HG03439 (cell line): ENCODE results near the gene DUSP1.
"Not testable (repeated sequence)": the region's sequence is repeated elsewhere in the genome, so short reads cannot be mapped to it uniquely, and the experiment has no call there.

Source experiments
- ATAC-seq: cut with Tn5 transposase; IDR thresholded peaks from one replicate; pipeline ENCODE4 v1.9.1; 2021; ENCODE audit warnings: mild to moderate bottlenecking, moderate library complexity; ENCODE audit not compliant: unreplicated experiment

The DUSP1 gene

GRCh38 chr5:172798422-172799215 lies 27.6 kb upstream of the DUSP1 start:
- ATAC-seq = no peak

DNA sequence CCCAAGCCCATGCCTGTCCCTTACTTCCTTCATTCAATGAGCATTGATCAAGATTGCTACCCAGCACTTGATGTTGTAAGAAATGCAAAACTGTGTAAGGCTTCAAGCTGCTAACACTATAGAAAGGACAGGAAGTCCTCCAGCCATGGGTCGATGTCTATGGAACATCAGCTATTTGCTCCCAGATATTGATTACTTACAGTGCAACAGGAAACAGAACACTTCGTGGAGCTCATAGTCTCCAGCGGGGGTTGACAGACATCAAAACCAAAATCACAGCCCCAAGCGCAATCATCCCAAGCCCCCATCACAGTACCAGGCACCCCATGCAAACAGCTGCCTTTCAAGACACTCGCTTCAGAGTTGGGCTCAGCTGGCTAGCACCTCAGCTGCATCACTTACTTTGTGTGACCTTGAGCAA lies 26.8 kb upstream of the DUSP1 start:
- no peak for ATAC-seq

DNA sequence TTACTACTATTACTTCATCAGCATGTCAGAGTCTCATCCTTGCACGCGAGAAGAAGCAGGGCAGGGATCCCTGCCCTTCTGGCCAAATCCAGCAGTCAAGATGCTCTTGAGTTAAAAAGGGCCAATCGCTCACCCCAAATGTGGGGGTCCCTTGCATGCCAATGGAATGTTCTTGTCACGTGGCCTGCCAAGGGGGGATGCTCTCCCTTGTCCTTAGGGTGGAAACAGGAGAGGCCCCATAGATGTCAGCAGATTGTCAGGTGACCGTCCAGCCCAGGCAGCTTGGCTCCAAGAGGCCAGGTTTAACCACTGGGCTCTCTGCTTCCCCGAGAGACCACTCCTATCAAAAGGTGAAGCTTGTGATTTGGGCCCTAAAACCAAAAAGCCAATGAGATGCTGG lies 25.3 kb upstream of the DUSP1 start:
- ATAC-seq = no peak

DNA sequence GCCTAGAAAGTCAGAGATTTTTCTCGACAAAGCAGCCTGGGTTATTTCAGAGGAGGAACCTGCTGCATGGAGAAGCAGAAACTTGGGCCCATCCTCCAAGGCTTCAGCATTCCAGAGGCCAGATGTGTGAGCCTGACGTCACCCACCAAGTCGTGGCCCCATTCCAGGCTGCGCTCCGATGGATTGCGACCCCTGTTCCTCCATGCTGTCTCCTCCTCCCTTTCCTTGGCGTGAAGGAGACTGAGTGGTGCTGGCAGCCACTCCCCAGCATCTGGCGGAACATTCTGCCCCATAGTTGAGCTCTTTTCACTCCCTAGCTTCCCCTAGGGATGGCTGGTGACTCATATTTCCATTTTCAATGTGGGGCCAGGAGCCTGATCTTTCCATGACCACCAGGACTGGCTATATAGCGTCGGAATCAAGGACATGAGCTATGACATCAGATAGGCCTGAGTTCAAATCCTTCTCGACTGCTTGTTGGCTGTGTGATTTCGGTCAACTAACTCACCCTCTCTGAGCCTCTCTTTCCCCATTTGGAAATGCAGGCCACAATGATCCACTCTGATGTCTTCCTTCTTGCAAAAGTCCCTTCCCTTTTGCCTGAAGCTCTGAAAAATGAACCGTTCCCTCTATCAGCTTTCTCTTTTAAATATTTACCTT lies 24.5 kb upstream of the DUSP1 start:
- no peak for ATAC-seq

- no peak for ATAC-seq
These were observed 22.8 kb upstream of the DUSP1 start for GRCh38 chr5:172793577-172794488.

DNA sequence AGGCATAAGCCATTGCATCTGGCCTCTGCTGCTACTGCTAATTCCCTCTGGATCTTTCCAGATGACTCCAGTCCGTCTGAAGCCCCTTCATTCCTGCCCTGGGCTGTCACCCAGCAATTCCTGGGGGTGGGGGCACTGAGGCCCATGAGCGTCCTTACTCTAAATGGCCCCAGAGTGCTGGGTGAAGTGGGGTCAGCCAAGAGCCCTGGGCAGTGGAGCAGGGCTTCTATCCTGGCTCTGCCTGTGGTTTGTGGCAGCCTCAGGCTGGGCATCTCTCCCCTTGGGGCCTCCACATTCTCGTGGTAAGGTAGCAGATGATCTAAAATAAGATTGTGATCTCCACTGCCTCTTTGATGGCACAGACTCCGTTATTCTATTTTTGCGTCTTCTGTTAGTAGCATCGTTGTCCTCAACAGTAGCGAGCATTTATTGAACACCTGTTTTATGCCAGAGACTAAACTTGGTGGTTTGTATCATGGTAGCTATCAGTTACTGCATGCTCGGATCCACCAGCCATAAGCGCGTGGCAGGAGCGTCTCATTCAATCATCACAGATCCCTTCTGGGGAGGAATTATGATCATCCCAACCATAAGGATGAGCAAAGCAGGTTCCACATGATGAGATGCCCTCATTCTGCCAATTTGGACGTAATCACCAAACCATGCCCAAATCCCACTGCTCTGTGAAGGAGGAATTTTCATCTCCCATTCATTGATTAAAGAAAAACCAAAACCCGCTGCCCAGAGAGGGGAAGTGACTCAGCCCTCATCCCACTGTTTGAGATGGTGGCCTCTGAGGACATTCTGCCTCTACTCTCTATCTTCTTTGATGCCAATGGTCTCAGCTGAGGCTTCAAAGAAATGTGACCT lies 21.9 kb upstream of the DUSP1 start:
- no peak for ATAC-seq

GRCh38 chr5:172791726-172792445 lies 20.9 kb upstream of the DUSP1 start:
- ATAC-seq = no peak

- no peak for ATAC-seq
These were observed 20.3 kb upstream of the DUSP1 start for GRCh38 chr5:172791286-172791685.

DNA sequence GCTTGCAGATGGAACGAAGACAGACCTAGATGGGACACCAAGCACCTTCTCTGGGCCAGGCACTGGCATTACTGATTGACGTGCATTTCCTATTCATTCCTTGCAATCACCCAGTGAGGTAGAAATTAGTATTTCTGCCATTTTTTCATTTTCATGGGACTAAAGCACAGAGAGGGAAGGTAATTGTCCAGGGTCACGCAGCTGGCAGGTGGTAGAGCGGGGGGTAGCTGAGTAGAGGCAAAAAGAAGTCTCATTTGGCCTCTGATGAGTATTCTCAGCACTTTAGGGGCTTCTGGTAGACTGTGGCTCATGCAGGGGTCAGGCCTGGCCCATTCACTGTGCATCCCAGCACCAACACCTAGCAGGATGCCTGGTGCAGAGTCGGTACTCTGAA lies 19.5 kb upstream of the DUSP1 start:
- ATAC-seq = no peak

DNA sequence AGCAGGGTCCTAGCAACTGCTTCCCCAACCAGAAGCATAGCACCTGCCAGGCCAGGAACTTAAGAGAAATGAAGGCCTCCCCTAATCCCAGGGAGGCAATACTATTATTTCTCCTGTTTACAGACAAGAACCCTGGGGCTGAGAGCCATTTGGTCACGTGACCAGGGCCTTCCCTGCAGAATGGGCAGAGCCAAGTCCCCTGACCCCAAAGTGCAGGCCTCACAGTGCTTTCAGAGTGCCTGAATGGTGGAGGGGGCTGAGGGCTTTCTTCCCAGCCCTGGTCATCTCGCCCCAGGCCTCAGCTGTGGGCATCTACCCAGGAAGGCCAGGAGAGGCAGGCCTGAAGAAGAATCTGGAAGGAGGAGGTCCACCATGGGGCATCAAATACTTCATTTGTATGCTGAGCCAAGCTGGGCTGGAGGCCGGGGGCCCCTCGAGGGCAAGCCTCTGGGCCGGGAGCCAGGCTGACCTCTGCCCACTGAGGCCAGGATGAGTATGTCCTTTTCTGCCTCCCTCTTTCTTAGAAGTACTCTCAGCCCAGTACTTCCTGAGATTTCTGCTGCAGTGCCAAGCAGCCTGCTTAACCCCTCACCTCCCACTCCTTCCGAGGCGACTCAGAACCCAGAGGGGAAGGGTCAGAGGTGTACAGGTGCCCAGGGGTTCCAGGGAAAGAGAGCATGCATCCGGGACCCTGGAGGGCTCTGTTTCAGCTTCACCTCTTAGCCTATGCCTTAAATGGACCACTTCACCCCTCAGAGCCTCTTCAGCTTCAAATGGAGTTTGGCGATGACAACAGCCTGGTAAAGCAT lies 18.9 kb upstream of the DUSP1 start:
- no peak for ATAC-seq

DNA sequence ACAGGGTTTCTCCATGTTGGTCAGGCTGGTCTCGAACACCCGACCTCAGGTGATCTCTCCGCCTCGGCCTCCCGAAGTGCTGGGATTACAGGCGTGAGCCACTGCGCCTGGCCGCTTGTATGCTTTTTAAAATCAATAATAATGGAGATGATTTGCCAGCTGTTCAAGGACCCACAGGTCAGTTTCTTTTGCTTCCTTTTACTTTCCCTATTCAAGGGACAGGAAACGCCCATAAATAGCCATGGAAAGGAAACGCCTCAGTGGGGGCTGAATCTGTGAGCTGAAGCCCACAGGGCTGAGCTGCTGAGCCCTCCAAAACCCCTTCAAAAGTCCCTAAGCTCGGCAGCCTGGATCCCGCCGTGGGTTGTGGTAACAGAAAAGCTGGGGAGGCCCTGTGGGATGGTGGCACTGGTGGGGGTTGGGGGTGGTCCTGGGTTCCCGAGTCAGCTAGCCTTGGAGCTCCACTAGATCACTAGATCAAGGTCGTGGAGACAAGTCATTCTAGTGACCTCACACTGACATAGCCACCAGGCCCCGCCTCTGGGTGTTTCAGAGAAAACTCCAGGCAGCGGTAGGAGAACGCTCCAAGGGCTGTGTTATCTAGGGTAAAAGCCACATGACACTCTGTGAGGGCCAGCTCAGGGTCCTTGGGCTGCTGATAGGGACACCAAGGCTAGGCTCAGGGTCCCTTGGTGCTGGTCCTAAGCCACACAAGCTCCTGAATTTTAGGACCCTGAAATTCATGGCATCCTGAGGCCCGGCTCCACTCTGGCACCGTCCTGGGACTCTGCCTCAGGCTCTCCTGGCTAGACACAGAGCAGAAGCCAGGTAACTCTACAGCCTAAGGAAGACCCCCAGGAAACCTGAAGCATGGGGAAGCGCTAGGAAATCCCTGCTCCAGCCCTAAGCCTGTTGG lies 18.0 kb upstream of the DUSP1 start:
- no peak for ATAC-seq

DNA sequence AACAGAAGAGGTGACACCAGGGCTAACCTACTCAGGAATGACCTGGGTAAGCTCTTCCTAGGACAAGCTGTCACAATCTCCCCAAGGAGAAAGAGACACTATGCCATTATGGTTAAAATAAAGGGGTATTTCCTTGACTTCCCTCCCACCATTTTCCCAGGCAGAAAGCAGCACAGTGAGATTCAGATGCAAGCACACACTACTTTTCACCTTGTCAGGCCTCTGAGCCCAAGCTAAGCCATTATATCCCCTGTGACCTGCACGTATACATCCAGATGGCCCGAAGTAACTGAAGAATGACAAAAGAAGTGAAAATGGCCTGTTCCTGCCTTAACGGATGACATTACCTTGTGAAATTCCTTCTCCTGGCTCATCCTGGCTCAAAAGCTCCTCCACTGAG lies 16.5 kb upstream of the DUSP1 start:
- not testable (repeated sequence) for ATAC-seq

- ATAC-seq = no peak
These were observed 15.9 kb upstream of the DUSP1 start for GRCh38 chr5:172786736-172787462.

DNA sequence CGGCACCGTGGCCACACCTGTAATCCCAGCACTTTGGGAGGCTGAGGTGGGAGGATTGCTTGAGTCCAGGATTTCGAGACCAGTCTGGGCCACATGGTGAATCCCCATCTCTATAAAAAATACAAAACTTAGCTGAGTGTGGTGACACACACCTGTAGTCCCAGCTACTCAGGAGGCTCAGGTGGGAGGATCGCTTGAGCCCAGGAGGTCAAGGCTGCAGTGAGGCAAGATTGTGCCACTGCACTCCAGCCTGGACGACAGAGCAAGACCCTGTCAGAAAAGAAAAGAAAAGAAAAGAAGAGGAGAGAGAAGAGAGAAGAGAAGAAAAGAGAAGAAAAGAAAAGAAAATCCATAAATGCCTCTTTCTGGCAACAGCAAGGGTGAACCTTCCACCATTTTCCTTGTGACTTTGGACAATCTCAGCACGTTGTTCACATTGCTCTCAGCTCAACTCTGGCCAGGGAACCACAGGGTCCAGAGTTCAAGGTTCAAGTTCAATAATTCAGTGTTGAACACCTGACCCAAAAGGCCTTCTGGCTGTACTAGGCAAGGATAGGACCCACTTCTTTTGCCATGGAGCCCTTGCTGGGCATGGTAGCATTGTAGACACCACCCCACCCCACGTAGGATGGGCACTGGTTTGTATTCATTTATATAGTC lies 14.6 kb upstream of the DUSP1 start:
- no peak for ATAC-seq

DNA sequence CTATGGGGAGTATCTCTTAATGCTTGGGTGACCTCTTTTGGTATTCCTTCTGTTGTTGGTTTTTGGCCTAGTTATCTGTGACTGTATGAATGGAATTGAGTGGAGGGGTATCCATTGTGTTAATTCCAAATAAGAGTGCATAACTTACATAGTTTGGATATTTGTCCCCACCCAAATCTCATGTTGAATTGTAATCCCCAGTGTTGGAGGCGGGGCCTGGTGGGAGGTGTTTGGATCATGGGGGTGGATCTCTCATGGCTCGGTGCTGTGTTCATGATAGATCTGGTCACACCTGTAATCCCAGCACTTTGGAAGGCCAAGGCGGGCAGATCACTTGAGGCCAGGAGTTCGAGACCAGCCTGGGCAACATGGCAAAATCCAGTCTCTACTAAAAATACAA lies 13.2 kb upstream of the DUSP1 start:
- not testable (repeated sequence) for ATAC-seq

- not testable (repeated sequence) for ATAC-seq
These were observed 12.3 kb upstream of the DUSP1 start for GRCh38 chr5:172783319-172783718.
